ENCODE results near the gene TPCN2. TPM values are rescaled to one million over a fixed set of nuclear protein-coding genes. Genes with fewer than 3 reads are reported as not detected.

The TPCN2 gene
- total RNA-seq, 1 experiment from 2014 or later, result 28.9 TPM

DNA sequence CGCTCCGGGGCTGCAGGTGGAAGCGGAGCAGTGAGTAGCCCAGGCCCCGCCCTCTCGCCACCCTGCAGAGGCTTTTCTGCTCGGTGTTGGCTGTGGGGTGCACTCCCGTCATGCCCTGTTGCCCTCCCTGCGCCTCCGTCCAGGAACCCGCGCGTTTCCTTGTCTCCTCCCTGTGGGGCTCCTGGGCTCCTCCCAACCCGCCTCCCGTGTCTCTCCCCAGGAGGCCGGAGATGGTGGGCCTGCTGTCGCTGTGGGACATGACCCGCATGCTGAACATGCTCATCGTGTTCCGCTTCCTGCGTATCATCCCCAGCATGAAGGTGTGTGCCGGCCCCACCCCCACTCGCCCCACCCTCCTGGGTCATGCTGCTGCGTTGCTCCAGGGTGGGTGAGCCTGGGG is 32.4 kb downstream of the TPCN2 start:
- TF ChIP-seq CTCF (conservative IDR thresholded peaks at IDR 0.05; ENCODE audit: low read depth, low read length) (no peak), EZH2 (IDR thresholded peaks at IDR 0.05; ENCODE audit: borderline replicate concordance, low read depth, low read length, poor library complexity, severe bottlenecking) (no peak)
- Histone ChIP-seq H3K27me3 (replicated peaks; ENCODE audit: insufficient read depth, low read depth, low read length, poor library complexity) (no peaks in the 10 kb centered on the region), H3K4me3 (ENCODE audit: low read depth, low read length, poor library complexity, severe bottlenecking) (no peak overlapping the region), H3K4me1 (ENCODE audit: insufficient read depth, low read length, poor library complexity, severe bottlenecking) (no peaks in the 10 kb centered on the region), H3K9me3 (ENCODE audit: low read depth, low read length, poor library complexity, severe bottlenecking) (no peaks in the 10 kb centered on the region), H3K36me3 (ENCODE audit: insufficient read depth, low read length, poor library complexity, severe bottlenecking) (peaks cover 14% of the 10 kb centered on the region), H3K27ac (ENCODE audit: low read depth, low read length, poor library complexity, severe bottlenecking) (no peak overlapping the region)
- POLR2A ChIA-PET (ENCODE audit: low non-redundant PET), result no interaction called here
- intact Hi-C loops (cut with micrococcal nuclease; ENCODE audit: unreplicated experiment), result no loop called here
- no TSS peak for BruUV-seq (replicated peaks)
- CTCF ChIA-PET, result no interaction called here
- no peak for DNase-seq (ENCODE audit: low spot score)

DNA sequence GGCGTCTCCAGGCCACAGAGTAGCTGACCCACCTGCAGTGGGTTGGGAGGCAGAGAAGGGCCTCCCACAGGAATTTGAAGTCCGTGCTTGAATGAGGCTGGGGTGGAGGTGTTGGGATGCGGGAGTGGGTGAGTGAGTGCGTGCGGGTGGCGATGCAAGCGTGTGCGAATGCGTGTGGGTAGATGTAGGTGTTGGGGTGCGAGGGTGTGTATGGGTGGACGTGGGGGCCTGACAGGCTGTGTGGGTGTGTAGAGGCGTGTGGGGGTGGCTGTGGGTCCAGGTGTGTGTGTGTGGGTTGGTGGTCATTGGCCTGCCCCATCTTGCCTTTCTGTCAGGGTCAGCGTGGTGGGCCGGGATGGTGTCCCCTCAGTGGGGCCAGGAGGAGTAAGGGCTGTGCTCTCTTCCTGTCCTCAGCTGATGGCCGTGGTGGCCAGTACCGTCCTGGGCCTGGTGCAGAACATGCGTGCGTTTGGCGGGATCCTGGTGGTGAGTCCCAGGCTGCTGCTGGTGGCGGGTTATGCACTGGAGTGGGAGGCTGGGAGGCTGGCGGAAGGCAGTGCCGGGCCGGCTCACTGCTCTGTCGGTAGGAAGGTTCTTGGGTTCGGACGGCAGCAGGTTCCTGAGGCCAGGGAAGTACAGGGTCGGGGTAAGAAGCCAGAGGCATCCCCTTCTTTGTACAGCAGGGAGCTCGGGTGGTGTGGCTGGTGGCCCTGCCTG is 35.0 kb downstream of the TPCN2 start:
- BruUV-seq (replicated peaks), result no TSS peak
- ChIA-PET CTCF (no interaction called here), POLR2A (ENCODE audit: low non-redundant PET) (no interaction called here)
- intact Hi-C loops (cut with micrococcal nuclease; ENCODE audit: unreplicated experiment), result no loop called here
- no peak for DNase-seq (ENCODE audit: low spot score)
- Histone ChIP-seq H3K9me3 (ENCODE audit: low read depth, low read length, poor library complexity, severe bottlenecking) (no peaks in the 10 kb centered on the region), H3K36me3 (ENCODE audit: insufficient read depth, low read length, poor library complexity, severe bottlenecking) (peaks cover 10% of the 10 kb centered on the region), H3K27me3 (replicated peaks; ENCODE audit: insufficient read depth, low read depth, low read length, poor library complexity) (no peaks in the 10 kb centered on the region), H3K27ac (ENCODE audit: low read depth, low read length, poor library complexity, severe bottlenecking) (no peak overlapping the region), H3K4me3 (ENCODE audit: low read depth, low read length, poor library complexity, severe bottlenecking) (no peak overlapping the region), H3K4me1 (ENCODE audit: insufficient read depth, low read length, poor library complexity, severe bottlenecking) (no peaks in the 10 kb centered on the region)
- TF ChIP-seq EZH2 (IDR thresholded peaks at IDR 0.05; ENCODE audit: borderline replicate concordance, low read depth, low read length, poor library complexity, severe bottlenecking) (no peak), CTCF (conservative IDR thresholded peaks at IDR 0.05; ENCODE audit: low read depth, low read length) (no peak)

DNA sequence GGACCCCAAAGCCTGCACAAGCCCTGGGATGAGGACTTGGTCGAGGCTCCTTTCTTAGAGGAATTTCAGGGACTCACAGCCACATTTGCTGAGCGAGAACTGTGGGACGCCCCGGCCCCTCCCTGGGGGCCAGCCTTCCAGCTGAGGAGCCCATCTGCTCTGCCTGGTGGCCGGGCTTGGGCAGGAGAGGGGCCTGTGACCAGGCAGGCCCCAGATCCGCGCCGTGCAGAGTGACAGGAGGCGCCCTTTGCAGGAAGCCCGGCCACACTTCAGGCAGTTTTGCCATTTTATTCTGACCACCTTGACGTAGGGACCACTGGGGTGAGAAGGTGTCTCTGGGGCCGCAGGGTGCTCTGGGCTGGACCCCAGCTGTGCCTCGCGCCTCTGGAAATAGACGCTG is 35.6 kb downstream of the TPCN2 start:
- Histone ChIP-seq H3K9me3 (ENCODE audit: low read depth, low read length, poor library complexity, severe bottlenecking) (no peaks in the 10 kb centered on the region), H3K27me3 (replicated peaks; ENCODE audit: insufficient read depth, low read depth, low read length, poor library complexity) (no peaks in the 10 kb centered on the region), H3K4me1 (ENCODE audit: insufficient read depth, low read length, poor library complexity, severe bottlenecking) (no peaks in the 10 kb centered on the region), H3K36me3 (ENCODE audit: insufficient read depth, low read length, poor library complexity, severe bottlenecking) (peaks cover 9% of the 10 kb centered on the region), H3K27ac (ENCODE audit: low read depth, low read length, poor library complexity, severe bottlenecking) (no peak overlapping the region), H3K4me3 (ENCODE audit: low read depth, low read length, poor library complexity, severe bottlenecking) (no peak overlapping the region)
- intact Hi-C loops (cut with micrococcal nuclease; ENCODE audit: unreplicated experiment), result no loop called here
- BruUV-seq (replicated peaks), result no TSS peak
- no peak for DNase-seq (ENCODE audit: low spot score)
- ChIA-PET CTCF (no interaction called here), POLR2A (ENCODE audit: low non-redundant PET) (no interaction called here)
- TF ChIP-seq CTCF (conservative IDR thresholded peaks at IDR 0.05; ENCODE audit: low read depth, low read length), result no peak
- TF ChIP-seq EZH2 (IDR thresholded peaks at IDR 0.05; ENCODE audit: borderline replicate concordance, low read depth, low read length, poor library complexity, severe bottlenecking), result no peak

All from A673 (cell line).